GM08714 (cell line): ENCODE results near the gene HNF1A.

Experiments
- H3K4me3 ChIP-seq: fragments of 200-500 bp; sonication (Bioruptor generic); 2 replicates; pipeline ENCODE4 v1.5.1; 2014; ENCODE audit warnings: mild to moderate bottlenecking, low read length, inconsistent platforms
- ZNF274 ChIP-seq: IDR thresholded peaks from 2 replicates; pipeline ENCODE4 v1.6.1; 2012; ENCODE audit warnings: mild to moderate bottlenecking, low read depth, low read length

The HNF1A gene

GRCh38 chr12:120971299-120972180, 6.8 kb upstream of the HNF1A start:
- H3K4me3 ChIP-seq = no peak overlapping the region

DNA sequence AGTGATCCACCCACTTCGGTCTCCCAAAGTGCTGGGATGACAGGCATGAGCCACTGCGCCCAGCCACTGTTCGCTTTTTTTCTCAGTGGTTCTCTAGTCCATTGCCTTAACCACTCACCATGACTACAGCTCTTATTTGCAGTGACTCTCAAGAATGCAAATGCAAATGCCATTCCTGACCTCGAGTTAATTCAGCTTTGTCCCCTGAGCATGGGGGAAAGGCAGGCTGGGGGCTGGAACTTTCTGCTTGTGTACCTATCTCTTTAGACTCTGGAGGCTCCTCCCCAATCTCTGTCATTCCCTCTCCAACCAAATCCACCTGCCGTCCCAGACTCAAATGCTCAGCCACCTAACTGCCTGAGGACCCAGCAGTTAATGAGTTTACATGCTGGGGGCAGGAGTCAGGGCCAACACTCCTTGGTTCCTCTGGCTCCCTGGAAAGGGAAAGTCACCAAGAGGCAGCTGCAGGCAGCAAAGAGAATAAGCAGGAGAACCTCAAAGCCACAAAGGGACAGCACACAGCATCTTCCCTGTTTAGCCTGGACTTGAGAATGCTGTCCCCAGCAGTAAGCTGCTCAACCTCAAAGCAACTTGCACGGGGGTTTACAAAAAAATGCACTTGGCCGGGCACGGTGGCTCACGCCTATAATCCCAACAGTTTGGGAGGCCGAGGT, 5.3 kb upstream of the HNF1A start:
- no peak for TF ChIP-seq ZNF274
- H3K4me3 ChIP-seq = no peak overlapping the region

More at GRCh38 chr12:120971299-120972180, 6.8 kb upstream of the HNF1A start:
- TF ChIP-seq ZNF274 = no peak

- no peak overlapping the region for H3K4me3 ChIP-seq
- no peak for TF ChIP-seq ZNF274
Observed at GRCh38 chr12:120977531-120978295, 630 bp upstream of the HNF1A start.

- no peak overlapping the region for H3K4me3 ChIP-seq
- TF ChIP-seq ZNF274 = no peak
Observed at GRCh38 chr12:120979220-120979861, 998 bp downstream of the HNF1A start.

DNA sequence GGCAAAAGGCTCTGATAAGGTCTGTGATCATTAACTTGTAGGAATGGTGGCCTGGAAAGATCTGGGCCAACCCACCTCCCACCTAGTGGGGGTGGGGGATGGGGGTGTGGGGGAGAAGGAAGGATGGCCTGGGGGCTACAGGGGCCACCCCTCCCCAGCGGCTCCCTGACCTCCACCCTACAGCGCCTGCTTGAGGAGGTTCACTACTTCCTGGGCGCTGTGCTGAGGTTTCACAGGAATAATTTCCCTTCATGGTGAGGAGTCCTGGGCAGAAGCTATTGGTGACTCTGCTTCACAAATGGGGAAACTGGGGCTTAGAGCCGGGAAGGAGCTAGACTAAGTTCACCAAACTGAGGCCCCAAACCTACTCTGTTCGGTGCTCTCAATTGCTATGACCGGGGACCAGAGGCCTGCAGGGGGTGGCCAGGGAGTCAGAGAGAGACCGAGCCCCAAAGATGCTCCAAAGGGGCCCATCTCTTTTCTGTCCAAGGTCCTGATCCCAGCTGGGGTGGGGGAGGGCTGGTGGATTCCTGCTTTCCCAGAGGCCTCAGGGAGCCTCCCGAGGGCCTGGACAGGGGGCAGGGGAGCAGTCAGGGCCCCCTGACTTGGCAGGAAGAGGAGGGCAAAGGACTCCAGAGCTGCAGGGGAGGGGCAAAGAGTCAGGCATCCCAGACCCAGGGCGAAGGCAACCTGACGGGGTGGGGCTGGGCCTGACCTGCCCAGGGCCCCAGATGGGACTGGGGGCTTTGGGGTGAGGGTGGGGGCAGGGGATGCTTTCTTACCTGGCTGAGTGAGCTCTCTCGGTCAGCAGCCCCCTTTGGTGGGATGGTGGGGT, 1.7 kb downstream of the HNF1A start:
- TF ChIP-seq ZNF274 = no peak
- no peak overlapping the region for H3K4me3 ChIP-seq

- no peak overlapping the region for H3K4me3 ChIP-seq
- TF ChIP-seq ZNF274 = no peak
Observed at GRCh38 chr12:120980800-120981368, 2.5 kb downstream of the HNF1A start.

- H3K4me3 ChIP-seq = no peak overlapping the region
- no peak for TF ChIP-seq ZNF274
Observed at GRCh38 chr12:120981407-120981941, 3.1 kb downstream of the HNF1A start.

GRCh38 chr12:120982659-120983058, 4.3 kb downstream of the HNF1A start:
- TF ChIP-seq ZNF274 = no peak
- H3K4me3 ChIP-seq = no peak overlapping the region

GRCh38 chr12:120983759-120984158, 5.4 kb downstream of the HNF1A start:
- H3K4me3 ChIP-seq = no peak overlapping the region
- no peak for TF ChIP-seq ZNF274

- H3K4me3 ChIP-seq = no peak overlapping the region
- no peak for TF ChIP-seq ZNF274
Observed at GRCh38 chr12:120984351-120984898, 6.1 kb downstream of the HNF1A start.

DNA sequence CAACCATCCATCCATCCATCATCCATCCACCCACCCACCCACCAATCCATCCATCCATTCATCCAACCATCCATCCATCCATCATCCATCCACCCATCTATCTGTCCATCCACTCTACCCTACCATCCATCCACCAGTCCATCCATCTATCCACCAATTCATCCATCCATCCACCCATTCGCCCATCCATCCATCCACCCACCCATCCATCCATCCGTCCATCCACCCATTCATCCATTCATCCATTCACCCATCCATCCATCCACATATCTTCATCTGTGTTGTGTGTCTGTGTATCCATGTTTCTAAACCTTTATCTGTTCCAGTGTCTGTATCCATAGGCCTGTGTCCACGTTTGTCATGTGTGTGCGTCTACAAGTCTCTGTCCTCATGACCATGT, 9.9 kb downstream of the HNF1A start:
- H3K4me3 ChIP-seq = no peak overlapping the region
- TF ChIP-seq ZNF274 = no peak

DNA sequence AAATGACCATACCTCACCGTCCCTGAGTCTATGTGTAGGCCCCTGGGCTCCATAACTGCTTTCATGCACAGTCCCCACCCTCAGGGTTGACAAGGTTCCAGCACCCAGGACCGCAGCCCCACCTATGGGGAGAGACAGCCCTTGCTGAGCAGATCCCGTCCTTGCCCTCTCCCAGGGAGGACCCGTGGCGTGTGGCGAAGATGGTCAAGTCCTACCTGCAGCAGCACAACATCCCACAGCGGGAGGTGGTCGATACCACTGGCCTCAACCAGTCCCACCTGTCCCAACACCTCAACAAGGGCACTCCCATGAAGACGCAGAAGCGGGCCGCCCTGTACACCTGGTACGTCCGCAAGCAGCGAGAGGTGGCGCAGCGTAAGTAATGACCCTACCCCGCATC, 10.3 kb downstream of the HNF1A start:
- no peak for TF ChIP-seq ZNF274
- no peak overlapping the region for H3K4me3 ChIP-seq
